Ovary (tissue), 9 donors: ENCODE measurements around the gene ZNF653. TPM values are rescaled to one million over a fixed set of nuclear protein-coding genes. Genes with fewer than 3 reads are reported as not detected.

Experiments
- DNase-seq, 5 donors: peaks; one replicate each; pipeline ENCODE4 v3.0.0-alpha.2; 2019 to 2020
- H3K27ac ChIP-seq, 2 donors: fragments of 200-600 bp; one replicate each; pipeline versions ENCODE4 v1.5.1 to v1.8.0; 2019 to 2022
- H3K27me3 ChIP-seq: fragments of 200-600 bp; one replicate; pipeline ENCODE4 v1.8.0; 2022
- H3K36me3 ChIP-seq: fragments of 200-600 bp; sonication (generic); one replicate; pipeline ENCODE4 v1.5.1; 2019
- H3K4me1 ChIP-seq: one replicate; pipeline ENCODE4 v1.8.1; 2013; ENCODE audit warnings: mild to moderate bottlenecking, moderate library complexity; ENCODE audit not compliant: insufficient read depth
- H3K4me3 ChIP-seq: fragments of 200-600 bp; sonication (generic); one replicate; pipeline ENCODE4 v1.5.1; 2017
- H3K9me3 ChIP-seq, 2 donors: fragments of 200-600 bp in 1 of 2; sonication (generic) in 1 of 2; one replicate each; pipeline versions ENCODE4 v1.5.1 to v1.8.1; 2013 to 2019; ENCODE audit warnings: mild to moderate bottlenecking in 1 of 2, moderate library complexity in 1 of 2
- CTCF ChIP-seq, 3 donors: fragments of 450-650 bp in 2 of 3; fragments of 200-600 bp in 1 of 3; IDR thresholded peaks; one replicate each; pipeline versions ENCODE4 v1.5.1 to v1.8.0; 2016 to 2022; ENCODE audit warnings: antibody characterized with exemption in 3 of 3, mild to moderate bottlenecking in 1 of 3
- EP300 ChIP-seq: sonication (generic); formaldehyde crosslinking; IDR thresholded peaks from one replicate; pipeline ENCODE4 v1.6.1; 2017; ENCODE audit warnings: antibody characterized with exemption
- POLR2A ChIP-seq: fragments of 450-650 bp; IDR thresholded peaks from one replicate; pipeline ENCODE4 v1.6.1; 2017; ENCODE audit warnings: antibody characterized with exemption, mild to moderate bottlenecking, moderate library complexity
- WGBS, 3 donors: extraction: QIAGEN DNeasy Blood & Tissue Kit in 1 of 3; methylation state at CpG; one replicate each; pipeline versions ENCODE4 v1.1.5 to v1.1.7; 2013 to 2017; 5-methylcytosine and 5-hydroxymethylcytosine counted together
- intact Hi-C, 4 donors: fragments of 100-400 bp; cut with DNase I; formaldehyde crosslinking; loops; one replicate each; pipeline versions ENCODE4 v1.11.0 to v1.15.1; 2022 to 2023
- polyA plus RNA-seq, 2 donors: library from polyadenylated mRNA; stranded (reverse); fragments of 200-250 nt in 1 of 2; fragments of 350-450 nt in 1 of 2; fragmentation: Illumina TruSeq in 1 of 2; extraction: RNeasy Lipid Tissue Mini Kit (QIAGEN cat#74804) in 1 of 2; gene quantifications; one replicate each; pipeline ENCODE4 v1.2.3, GENCODE V29; 2013 to 2014
- total RNA-seq, 7 donors: library from RNA; depleted of rRNA in 2 of 7; stranded (reverse); fragments of >200 nt in 2 of 7; fragmentation: NEBNext Ultra II Directional in 3 of 7; extraction: Animal tissue kit (Norgen Biotek cat#: 25700) in 3 of 7; gene quantifications; one replicate each; pipeline versions ENCODE4 v1.1.0 to v1.2.4, GENCODE V29; 2016 to 2023
- donor health status: DM: no; HTN: no; CAD: no; lungs with moderate emphysema.
- donor health status: DM: no; HTN: no; CAD: no.
- donor health status: Bipolar disorder and iron deficiency.
- donor health status: DM: yes; HTN: yes; CAD: no.
- donor health status: DM: no; HTN: no; CAD: no.
- donor health status: DM: yes; HTN: yes; CAD: no.

ZNF653 gene
- total and polyA plus RNA-seq, 9 donors = 2.9 to 16.8 (median 10.7) TPM

- H3K27ac ChIP-seq = no peak overlapping the region
- no peaks in the 10 kb centered on the region for H3K9me3 ChIP-seq
- TF ChIP-seq CTCF (IDR thresholded peaks at IDR 0.05) = no peak
- TF ChIP-seq POLR2A = no peak
- no peak for TF ChIP-seq EP300
- H3K36me3 ChIP-seq = no peaks in the 10 kb centered on the region
- H3K4me1 ChIP-seq = no peaks in the 10 kb centered on the region
- DNase-seq = no peak
- 84 to 95% (median 87%) methylated on average over 7 of the region's 7 CpGs for WGBS, 3 donors
- no peak overlapping the region for H3K4me3 ChIP-seq
- intact Hi-C loops = loop anchor here in 2 of 4 donors (10.0 kb wide), 2 partner anchors 105 to 195 kb away; partner anchors contain the start of genes EPOR (in 1 of the 2) and TSPAN16 (in 1 of the 2)
- H3K27me3 ChIP-seq = no peaks in the 10 kb centered on the region
These were observed 16.3 kb downstream of the ZNF653 start for GRCh38 chr19:11489378-11489777.

DNA sequence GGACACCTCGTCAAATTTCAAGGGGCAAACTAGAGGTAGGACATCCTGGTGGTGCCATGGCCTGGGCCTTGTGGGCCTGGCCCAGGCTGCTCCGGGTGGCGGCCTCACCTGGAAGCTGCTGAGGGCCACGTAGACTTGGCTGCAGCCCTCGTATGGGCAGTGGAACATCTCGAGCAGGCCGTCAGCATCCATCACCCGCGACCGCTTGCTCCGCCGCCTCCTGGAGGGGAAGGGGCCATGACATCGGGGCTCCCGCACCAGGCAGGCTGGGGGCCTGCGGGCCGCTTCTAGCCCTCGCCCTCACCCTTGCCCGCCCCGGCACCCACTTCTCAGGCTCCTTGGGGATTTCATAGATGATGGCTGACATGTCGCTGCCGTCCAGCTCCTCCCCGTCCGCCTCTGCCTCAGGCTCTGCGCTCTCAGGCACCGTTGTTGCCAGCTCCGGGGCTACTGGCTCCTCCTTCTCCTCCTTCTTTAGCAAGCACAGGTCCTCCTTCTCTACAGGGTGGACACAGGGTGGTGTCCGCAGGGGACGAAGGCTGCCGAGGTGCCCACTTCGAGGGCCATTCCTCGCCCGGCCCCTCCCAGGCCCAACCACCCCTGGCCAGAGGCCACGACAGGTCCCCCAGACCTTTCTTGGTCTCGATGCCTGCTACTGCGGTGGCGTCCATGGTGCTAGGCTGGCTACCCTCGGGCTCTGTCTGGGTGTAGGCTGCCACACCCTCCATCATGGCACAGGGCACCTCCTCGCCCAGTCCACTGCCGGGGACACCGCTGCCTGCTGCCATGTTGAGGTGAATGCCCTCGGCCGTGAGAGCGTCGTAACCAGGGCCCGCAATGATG, 18.8 kb downstream of the ZNF653 start:
- Histone ChIP-seq H3K4me1 (peaks cover 6% of the 10 kb centered on the region), H3K27ac (no peak overlapping the region), H3K9me3 (no peaks in the 10 kb centered on the region), H3K27me3 (peaks cover 3% of the 10 kb centered on the region), H3K4me3 (no peak overlapping the region), H3K36me3 (no peaks in the 10 kb centered on the region)
- no peak for DNase-seq
- WGBS, 3 donors = 89 to 93% (median 90%) methylated on average over 45 of the region's 45 CpGs
- TF ChIP-seq POLR2A (no peak), CTCF (IDR thresholded peaks at IDR 0.05) (no peak), EP300 (no peak)
- intact Hi-C loops = loop anchor here in 2 of 4 donors (10.0 kb wide), 2 partner anchors 102 to 192 kb away; partner anchors contain the start of genes EPOR (in 1 of the 2) and TSPAN16 (in 1 of the 2)

DNA sequence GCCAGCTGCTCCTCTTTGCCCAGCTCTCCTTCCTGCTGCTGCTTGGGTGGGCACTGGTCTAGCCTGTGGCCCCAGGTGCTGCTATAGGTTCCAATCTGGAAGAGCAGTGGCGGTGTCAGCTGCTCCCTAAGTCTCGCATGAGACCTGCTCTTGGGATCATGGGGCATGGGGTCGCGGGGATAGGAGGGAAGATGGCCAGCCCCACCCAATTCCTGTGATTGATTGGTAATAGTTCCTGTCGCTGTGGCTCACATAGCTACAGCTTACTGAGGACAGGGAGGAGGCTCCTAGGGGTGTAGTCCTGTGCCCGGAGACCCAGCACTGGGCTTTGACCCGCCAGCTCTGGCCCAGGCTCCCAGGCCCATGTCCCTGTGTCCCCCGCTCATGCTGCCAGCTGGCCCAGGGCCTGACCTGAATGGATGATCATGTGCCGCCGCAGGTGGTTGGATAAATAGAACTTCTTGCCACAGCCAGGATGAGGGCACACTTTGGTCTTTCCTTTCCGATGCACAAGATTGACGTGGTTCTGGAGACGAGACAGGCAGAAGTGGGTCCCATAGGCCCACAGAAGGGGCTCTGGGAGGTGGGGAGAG, 20.3 kb downstream of the ZNF653 start:
- Histone ChIP-seq H3K27ac (no peak overlapping the region), H3K4me3 (no peak overlapping the region), H3K36me3 (no peaks in the 10 kb centered on the region), H3K27me3 (peaks cover 8% of the 10 kb centered on the region), H3K4me1 (peaks cover 6% of the 10 kb centered on the region), H3K9me3 (no peaks in the 10 kb centered on the region)
- intact Hi-C loops = loop anchor here in 2 of 4 donors (10.0 kb wide), 2 partner anchors 101 to 191 kb away; partner anchors contain the start of genes EPOR (in 1 of the 2) and TSPAN16 (in 1 of the 2)
- DNase-seq = no peak
- TF ChIP-seq CTCF (IDR thresholded peaks at IDR 0.05) = no peak
- 91 to 92% (median 92%) methylated on average over 13 of the region's 13 CpGs for WGBS, 3 donors

GRCh38 chr19:11483366-11484111, 22.1 kb downstream of the ZNF653 start:
- TF ChIP-seq POLR2A (no peak), EP300 (no peak), CTCF (IDR thresholded peaks at IDR 0.05) (no peak)
- peaks cover 11% of the 10 kb centered on the region for H3K4me1 ChIP-seq
- H3K9me3 ChIP-seq = no peaks in the 10 kb centered on the region
- H3K27me3 ChIP-seq = peaks cover 11% of the 10 kb centered on the region
- H3K4me3 ChIP-seq = no peak overlapping the region
- H3K27ac ChIP-seq = no peak overlapping the region
- no peaks in the 10 kb centered on the region for H3K36me3 ChIP-seq
- 71 to 75% (median 74%) methylated on average over 46 to 57 of the region's 57 CpGs for WGBS, 3 donors
- DNase-seq = no peak
- intact Hi-C loops = loop anchor here in 3 of 4 donors (2.0 to 10.0 kb wide), 3 partner anchors 99 to 189 kb away; partner anchors contain the start of genes EPOR (in 1 of the 3) and TSPAN16 (in 1 of the 3)
